Activated CD4-positive, alpha-beta T cell treated with anti-CD3 and anti-CD28 coated beads for 4 hours (primary cell): ENCODE data around the gene TRIM71.
"Not testable (repeated sequence)": the region's sequence is repeated elsewhere in the genome, so short reads cannot be mapped to it uniquely, and the experiment has no call there.

Experiments used
- DNase-seq, 2 donors: peaks; one replicate each; pipeline ENCODE4 v3.0.0-alpha.2; 2020

Gene TRIM71

DNA sequence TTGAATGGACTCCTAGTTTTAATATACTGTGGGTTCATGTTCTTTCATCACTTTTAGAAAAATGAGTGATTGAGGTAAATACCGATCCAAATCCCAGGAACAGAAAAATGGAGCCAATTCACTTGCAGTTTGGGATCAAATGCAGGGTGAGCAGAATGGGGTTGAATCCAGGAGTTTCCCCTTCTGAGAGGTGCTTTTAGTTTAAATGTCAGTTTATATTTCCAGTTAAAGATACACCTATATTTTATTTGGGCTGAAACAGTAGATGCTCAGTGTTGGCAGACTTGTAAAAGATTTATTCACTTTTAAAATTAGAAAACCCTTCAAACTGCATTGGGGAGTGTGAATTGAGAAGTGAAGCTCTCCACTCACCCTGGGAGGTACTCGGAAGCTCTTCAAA is 2.6 kb downstream of the TRIM71 start:
- no peak for DNase-seq

DNA sequence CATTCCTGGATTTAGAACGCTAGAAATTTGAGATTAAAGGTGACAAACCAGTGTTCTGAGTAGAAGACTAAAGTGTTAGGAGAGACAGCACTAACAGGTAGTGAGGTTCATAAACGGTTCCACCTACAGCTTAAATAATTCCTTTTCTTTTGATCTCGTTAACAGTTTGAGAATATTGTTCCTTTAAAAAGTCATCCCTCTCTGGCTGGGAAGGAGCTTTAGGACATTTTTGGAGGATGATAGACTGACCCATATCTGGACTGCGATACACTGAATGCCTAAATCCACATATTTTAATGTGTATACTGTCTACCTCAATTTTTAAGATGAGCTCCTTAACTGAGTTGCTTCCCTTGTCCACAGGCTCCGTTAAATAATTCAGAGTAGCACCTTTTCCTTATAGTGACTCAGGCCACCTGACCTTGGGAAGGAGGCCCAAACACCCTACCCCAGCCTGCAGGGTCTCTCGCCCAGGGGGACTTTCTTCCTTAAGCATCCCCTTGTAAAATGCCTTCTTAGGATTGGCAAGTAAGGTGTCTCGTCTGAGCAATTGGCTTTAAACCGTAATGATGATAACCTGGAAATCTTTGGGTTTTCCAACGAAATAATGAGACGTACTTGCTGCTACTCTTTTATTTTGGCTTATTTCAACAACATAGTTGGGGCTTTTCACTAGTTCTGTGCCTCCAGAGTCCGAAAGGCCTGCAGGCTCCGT is 3.3 kb downstream of the TRIM71 start:
- no peak for DNase-seq

DNA sequence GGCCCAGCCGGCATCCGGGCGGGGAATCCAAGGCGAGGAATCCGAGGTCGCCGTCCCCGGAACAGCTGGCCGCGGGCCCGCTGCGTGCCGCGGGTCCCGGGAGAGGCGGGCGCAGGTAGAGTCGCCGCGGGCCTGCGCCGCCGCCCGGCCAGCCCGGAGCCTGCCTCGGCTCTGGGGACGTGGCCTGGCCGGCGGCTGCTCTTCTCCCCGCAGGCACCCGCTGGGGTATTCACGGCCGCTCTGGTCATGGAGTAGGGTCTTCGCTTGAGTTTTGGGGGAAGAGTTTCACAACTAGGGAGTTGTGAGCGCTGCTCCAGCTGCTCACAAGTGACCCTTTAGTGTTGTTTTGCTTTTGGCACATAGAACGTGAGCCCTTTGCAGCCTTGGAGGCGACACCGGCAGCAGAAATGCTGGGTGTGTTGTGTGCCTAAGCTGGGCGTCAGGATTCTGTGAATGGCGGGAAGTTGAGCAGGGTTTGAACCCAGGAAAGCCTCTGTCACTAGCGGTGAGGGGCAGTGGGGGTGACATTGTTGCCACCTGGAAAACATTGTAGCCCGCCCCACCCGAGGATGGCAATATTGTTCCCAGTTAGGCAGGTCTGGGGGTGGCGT is 4.0 kb downstream of the TRIM71 start:
- no peak for DNase-seq

DNA sequence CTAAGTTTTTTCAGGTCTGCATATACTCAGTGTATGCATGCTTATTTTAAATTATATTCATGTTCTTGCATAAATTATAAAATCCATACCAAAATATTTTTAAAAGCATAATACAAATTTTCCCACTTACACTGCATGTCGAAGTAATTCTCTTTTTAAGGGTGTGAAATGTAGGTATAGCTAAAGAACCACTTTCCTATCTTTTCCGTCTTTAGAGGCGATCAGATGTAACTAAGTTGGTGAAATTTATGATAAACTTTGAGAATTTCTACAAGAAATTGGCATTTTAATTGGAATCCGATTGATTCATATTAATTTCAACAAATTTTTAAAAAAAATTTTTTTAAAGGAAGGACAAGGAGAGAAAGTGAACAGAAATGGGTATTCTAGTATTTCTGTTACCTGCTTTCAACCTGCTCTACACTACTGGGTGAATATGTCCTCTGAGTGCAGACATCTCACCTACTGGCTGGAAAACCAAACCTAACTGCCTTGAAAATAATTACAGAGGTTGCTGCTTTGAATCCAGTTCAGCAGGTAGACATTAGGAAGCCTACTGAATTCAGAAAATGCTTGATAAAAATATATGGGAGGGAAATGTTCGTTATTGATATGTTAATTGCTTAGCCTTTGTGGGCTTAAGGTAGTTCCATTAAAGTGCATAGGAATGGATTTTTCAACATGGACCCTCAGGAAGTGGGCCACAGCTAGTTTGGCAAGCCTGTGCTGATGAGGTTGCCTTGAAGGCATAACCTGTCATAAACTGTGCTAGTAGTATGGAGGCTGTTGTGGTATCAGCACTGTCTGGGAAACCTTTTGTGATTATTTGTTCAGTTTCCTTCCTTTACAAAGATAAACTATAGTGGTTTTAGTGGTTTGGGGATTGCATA is 5.1 kb downstream of the TRIM71 start:
- no peak for DNase-seq

DNA sequence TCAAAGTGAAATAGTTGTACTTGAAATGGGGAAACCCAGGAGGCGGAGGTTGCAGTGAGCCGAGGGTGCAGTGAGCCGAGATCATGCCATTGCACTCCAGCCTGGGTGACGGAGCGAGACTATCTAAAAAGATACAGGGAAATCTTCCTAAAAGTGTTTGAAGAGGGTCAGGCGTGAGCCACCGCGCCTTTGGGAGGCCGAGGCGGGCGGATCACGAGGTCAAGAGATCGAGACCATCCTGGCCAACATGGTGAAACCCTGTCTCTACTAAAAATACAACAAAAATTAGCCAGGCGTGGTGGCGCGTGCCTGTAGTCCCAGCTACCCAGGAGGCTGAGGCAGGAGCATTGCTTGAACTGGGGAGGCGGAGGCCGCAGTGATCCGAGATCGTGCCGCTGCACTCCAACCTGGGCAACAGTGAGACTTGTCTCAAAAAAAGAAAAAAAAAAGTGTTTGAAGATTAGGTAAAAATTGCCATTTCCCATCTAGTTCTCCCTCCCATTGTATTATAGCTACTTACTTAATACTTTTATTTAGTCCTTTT is 5.9 kb downstream of the TRIM71 start:
- not testable (repeated sequence) for DNase-seq

DNA sequence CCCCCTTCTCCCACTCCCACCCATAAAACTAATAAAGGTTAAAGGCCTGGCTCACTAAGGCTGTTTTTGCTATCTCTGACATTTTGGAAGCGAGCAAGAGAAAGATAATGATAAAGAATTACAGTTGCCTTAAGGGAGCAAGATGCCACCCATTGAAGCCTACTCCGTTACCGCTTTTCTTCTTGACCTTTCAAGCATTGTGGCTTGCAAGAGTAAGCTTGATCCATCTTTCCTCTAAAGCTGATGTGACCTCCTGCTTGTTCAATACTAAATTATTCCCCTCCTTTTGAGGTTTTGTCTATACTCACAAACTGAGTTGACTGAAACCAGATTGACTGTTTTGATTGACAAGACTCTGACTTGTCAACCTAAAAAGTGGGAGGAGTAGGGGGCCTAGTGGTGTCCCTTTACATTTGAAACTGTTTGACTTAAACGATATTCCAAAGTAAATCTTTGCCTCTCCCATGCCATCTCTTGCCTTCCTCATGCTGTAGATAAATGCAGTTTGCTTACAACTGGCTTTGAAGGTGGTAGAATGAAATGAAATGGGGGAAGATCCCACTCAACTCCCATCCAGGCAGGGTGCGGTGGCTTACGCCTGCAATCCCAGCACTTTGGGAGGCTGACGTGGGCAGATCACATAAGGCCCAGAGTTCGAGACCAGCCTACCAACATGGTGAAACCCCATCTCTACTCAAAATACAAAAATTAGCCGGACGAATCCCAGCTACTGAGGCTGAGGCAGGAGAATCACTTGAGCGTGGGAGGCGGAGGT is 8.0 kb downstream of the TRIM71 start:
- DNase-seq: no peak

DNA sequence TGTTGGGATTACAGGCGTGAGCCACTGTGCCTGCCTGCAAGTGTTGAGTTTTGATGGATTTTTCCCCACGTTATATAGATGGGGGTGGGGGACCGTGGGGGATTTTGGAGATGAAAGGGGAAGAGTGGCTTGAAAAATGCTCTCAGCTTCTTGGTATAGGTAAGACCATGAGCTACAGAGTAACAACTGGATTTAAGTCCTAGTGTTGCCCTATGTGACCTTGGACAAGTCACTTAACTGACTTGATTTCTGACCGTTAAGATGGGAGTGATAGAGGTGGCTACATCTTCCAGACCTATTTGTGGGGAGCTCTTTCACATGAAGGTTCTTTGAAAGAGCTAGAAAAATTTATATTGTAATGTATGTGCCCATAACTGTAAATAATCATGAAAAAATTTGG is 13.3 kb downstream of the TRIM71 start:
- no peak for DNase-seq

DNA sequence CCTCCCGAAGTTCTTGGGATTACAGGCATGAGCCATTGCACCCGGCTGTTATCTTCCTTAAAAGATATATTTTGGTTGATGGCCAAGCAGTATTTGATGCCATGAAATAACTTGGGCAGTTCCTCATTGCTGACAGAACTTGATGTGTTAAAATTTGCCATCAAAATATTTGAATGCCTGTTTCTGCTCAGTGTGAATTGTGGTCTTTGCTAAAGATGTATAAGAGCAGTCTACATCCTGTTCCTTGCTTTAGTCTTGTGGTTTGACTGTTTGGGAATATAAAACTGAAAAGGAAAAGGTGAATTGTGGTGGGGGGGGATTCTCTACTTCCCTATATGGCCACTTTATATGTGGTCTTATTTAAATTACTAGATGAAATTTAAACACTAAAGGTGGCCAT is 14.0 kb downstream of the TRIM71 start:
- no peak for DNase-seq

DNA sequence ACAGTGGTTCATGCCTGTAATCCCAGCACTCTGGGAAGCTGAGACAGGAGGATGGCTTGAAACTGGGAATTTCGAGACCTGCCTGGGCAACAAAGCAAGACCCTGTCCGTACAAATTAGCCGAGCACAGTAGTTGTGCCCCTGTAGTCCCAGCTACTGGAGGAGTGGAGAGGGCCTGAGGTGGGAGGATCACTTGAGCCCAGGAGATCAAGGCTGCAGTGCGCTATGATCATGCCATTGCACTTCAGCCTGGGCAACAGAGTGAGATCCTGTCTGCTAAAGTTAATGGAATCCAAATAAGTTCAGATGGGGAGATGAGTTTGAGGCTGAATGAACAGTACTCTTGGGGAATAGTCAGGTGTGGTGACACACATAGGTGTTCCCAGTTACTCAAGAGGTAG is 14.4 kb downstream of the TRIM71 start:
- DNase-seq: no peak

DNA sequence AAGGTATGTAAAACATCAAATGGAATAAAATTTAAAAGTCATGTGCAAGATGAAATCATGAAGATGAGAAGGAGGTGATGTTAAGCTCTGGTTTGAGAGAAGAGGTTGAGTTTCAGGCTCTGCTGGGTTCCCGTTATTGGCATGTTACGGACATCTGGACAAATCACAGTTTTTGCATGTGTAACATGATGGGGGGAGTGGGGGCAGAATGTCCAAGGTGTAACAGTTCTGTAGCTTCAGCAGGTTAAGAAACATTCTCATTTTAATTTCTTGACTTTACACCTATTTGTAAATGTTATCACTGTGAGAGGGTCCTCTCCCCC is 17.2 kb downstream of the TRIM71 start:
- DNase-seq: no peak

DNA sequence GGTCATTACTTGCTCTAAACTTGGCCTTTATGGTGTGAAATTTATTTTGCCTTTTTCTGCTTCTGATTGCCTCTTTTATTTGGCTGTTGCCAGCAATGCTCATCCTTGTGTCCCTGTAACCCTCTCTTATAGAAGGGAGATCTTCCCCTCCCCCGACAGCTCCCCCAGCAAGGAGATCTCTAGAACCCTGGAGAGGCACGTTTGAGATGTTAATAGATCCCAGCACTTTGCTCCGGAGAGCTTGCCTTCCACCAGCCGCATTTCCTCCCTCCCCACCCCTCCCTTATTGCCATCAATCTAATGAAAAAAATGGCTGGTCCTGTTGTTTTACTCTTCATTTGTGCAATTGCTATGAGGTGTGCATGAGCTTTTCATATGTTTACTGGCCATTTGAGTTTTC is 18.2 kb downstream of the TRIM71 start:
- DNase-seq: no peak

DNA sequence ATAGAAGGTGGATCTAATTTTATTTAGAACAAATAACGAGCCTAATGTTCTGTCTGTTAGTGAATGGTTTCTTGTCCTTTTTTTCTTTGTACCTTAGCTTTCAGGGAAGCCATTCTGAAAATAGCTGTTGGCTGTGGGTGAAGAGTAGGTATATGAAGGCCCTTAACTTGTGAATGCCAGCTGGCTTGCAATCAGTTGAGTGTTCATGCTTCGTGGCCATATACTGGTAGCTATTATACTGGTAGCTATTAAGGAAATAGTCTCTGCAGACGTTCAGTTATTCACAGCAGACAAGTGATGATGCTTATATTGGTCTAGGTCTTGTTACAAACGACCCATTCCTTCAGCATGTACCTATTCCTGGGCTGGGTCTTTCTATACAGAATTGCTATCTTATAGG is 18.8 kb downstream of the TRIM71 start:
- no peak for DNase-seq

DNA sequence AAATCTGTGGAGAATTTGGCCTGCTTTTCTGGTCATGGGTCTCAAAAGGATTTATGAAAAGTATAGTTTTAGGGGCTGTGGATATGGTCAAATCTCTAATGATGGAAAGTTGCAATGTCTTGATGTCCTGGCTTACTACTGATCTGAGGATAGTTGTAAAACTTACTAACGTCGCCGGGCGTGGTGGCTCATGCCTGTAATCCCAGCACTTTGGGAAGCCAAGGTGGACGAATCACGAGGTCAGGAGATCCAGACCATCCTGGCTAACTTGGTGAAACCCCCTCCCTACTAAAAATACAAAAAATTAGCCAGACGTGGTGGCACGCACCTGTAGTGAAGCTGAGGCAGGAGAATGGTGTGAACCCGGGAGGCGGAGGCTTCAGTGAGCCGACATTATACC is 19.6 kb downstream of the TRIM71 start:
- DNase-seq: no peak

DNA sequence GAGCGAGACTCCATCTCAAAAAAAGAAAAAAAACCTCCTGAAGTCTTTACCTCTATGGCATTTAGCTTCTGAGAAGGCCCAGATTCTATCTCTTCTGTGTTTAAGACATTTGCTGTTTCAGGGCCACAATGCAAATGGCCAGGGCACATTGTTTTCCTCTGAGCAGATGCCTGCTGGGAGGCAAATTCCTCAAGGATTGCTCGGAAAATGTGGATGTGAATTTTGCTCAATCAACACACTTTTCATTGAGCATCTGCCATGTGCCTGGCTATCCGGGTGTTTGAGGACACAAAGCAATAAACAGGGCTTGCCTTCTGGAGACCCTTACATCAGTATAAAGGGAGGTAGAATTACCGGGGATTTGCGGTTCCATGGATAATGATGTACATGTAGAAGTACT is 20.0 kb downstream of the TRIM71 start:
- DNase-seq: no peak

DNA sequence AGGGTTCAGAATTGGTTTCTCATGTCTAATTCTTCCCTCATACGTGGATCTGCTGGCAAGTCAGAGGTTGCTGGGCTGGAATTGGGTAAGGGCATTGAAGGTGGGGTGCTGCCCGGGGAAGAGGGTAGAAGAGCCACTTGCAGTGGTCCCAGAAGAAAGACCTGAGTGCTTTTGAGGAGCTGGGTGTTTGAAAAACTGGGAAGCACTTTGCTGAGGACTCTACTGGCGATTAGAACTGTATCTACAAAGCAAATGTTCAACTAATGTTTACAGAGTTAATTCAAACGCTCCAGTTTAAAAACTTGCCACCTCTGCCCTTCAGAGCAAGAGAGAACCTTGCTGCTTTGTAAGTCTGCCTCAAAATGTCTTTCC is 21.9 kb downstream of the TRIM71 start:
- no peak for DNase-seq

DNA sequence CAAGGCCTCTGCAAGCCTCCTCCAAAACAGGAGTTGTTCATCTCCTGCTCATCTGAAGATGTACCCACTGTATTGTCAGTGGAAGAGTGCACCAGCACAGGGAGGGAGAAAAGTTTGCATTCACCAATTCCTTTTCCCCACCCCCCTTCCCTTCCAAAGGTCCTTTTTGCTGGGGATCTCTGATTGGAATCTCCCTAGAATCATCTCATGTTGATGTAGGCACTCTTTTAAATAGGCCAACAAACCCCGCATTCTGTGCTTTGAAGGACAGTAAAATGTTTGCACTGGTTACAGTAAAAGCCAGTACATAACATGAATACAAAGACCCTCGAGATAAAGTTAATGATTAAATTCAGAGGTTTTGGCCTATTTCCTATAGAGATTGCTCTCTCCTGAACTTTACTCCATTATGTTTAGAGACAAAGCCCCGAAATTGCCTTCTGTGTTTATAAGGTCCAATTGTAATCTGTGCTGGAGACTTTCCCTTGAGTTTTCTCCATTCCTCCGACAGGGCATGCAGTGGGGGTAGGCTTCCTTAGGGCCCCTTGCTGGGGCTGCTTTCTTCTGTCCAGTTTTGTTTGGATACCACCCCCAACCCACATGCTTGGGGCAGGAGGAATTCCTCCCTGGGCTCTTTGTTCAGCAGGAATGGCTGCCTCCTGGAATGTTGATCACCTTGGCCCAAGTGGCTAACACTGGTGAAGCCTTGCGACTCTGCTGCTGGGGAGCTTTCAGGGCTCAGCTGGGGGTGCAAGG is 22.5 kb downstream of the TRIM71 start:
- no peak for DNase-seq

DNA sequence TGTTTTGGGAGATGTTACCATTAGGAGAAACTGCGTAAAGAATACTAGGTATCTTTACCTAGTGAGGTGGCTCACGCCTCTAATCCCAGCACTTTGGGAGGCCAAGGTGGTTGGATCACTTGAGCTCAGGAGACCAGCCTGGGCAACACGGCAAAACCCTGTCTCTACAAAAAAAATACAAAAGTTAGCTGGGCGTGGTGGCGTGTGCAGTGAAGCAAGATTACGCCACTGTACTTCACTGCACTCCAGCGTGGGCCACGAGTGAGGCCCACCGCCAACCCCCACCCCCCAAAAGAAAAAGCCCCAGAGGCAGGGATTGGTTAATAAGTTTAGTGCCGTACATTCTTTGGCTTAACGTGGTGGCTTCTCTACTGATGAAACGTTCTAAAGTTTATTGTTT is 23.5 kb downstream of the TRIM71 start:
- no peak for DNase-seq

DNA sequence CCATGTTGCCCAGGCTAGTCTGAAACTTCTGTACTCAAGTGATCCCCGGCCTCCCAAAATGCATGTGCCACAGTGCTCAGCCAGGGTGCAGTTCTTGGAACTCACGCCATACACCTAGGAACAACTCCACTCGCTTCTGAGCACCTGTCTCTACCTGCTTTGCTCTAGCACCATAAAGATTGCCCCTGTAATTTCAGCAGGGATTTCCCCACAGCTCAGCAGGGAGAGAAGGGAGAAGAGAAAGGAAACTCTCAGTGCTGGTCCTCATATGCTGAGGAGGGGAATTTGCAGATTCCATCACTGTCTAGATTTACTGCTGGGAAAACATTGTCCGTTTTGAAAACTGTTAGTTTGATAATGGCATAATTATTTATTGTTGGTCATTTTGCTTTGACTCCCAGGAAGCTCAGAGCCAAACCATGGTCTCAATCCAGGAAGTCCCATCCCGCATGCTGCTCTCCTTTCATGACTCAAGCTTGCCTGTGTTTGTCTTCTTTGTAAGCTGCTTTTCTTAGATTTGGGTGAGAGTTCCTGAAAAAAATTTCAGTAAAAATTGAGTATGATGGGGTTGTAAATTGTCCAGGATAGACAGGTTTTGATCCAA is 24.2 kb downstream of the TRIM71 start:
- no peak for DNase-seq

DNA sequence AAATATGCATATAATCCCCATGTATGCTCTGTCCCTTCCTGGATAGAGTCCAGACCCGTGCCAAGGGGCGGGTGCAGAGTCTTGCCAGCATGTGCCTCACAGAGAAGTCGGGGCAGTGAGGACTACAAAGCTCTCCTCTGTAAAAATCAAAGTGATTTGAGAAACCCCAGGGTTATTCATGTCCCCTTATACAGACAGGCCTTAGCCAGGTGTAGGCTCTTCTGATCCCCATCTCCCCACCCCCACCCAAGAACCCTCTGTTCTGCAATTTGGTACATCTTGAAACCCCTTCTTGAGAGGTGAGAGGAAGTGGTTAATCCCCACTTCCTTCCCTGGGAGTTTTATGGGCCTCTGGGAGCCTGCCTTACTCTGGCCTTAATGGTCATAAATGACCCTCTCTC is 24.7 kb downstream of the TRIM71 start:
- no peak for DNase-seq

DNA sequence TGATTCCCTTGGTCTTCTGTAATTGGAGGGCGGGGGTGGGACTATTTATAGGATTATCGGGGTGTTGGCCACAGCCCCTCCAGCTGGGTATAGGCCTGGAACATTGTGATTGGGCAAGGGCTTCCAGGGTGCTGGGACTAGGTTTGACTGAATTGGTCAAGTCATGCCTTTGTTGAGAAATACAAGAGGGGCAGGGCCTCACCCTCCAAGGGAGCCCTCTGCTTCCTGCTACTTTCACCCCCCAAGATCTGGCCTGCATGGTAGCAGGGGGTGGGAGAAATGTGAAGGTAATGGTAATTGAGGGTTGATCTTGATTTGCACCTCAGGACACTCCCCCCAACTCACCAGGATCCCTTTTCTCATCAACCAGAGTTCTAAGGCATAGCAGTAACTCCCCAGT is 25.2 kb downstream of the TRIM71 start:
- DNase-seq: no peak

DNA sequence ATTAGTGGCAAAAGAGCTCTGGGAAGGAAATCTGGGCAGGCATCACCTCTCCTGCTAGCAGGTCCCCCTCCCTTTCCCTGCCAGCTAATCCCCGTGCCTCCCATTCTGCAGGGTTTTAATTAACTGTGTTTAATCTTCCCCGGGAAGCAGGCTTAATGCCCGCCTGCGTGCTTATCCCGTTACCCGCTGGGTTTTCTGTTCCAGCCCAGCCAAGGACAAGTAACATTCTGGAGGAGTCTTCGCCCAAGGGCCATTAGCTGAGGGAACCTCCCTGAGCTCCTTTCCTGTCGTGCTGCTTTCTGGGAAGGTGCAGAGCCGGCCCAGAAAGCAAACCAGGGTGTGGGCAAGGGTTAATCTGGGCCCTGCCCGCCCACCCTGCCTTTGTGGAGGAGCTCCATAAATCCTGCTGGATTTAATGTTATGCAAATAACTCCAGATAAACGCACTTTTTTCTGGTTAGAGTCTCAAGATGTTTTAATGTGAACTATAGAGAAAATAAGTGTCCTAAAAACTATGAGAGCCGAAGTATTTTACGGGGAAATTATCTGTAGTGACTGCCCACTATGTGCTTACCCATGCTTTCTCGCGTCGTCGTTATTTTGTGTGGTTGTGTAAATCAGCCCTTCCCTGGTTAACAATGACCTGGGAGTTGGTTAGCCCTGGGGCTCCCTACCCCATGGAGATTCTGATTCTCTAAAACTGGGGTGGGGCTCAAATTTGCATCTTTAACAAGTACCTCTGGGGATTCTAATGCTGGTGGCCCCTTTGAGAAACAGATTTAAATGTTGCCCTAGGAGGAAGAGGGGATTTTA is 25.9 kb downstream of the TRIM71 start:
- DNase-seq: no peak
